WTC11 (cell line): Measurements from ENCODE around the gene KLHL29. TPM values are rescaled to one million over a fixed set of nuclear protein-coding genes. Genes with fewer than 3 reads are reported as not detected.

ENCODE experiments used
- ATAC-seq: fragments of 200-7000 bp; cut with Tn5 transposase; 2 replicates; pipeline ENCODE4 v1.10.0; 2021; ENCODE audit warnings: mild to moderate bottlenecking, moderate library complexity
- CTCF ChIA-PET: fragments of 300-600 bp; sonication (Branson Sonifier 250); formaldehyde crosslinking; loops from one replicate; lab custom pipeline; 2021; ENCODE audit warnings: antibody characterized with exemption; lab: Charles Lee
- POLR2A ChIA-PET: fragments of 350-600 bp; sonication (Branson Sonifier 250); formaldehyde crosslinking; loops from one replicate; lab custom pipeline; 2021; ENCODE audit warnings: antibody characterized with exemption; lab: Charles Lee
- DNase-seq: peaks from one replicate; pipeline ENCODE4 v3.0.0; 2021; ENCODE audit warnings: low spot score
- H3K27ac Mint-ChIP-seq: 2 replicates; pipeline ENCODE4 v1.8.0; 2021; ENCODE audit warnings: mixed read lengths
- H3K27me3 Mint-ChIP-seq: 2 replicates; pipeline ENCODE4 v1.8.0; 2021; ENCODE audit warnings: low read depth, mild to moderate bottlenecking, moderate library complexity, mixed read lengths
- H3K36me3 Mint-ChIP-seq: 2 replicates; pipeline ENCODE4 v1.8.0; 2021; ENCODE audit warnings: mixed read lengths
- H3K4me1 Mint-ChIP-seq: 2 replicates; pipeline ENCODE4 v1.8.0; 2022; ENCODE audit warnings: mixed read lengths
- H3K4me3 Mint-ChIP-seq: 2 replicates; pipeline ENCODE4 v1.8.0; 2021; ENCODE audit warnings: mild to moderate bottlenecking, moderate library complexity, mixed read lengths
- H3K9me3 Mint-ChIP-seq: 2 replicates; pipeline ENCODE4 v1.8.0; 2021; ENCODE audit warnings: mixed read lengths
- CREB1 ChIP-seq: sonication (generic); formaldehyde crosslinking; IDR thresholded peaks from 2 replicates; pipeline ENCODE4 v1.8.0; 2023; ENCODE audit warnings: mild to moderate bottlenecking, missing genetic modification reagents
- ESRRA ChIP-seq: sonication (generic); formaldehyde crosslinking; IDR thresholded peaks from 2 replicates; pipeline ENCODE4 v1.8.1; 2022; ENCODE audit warnings: mild to moderate bottlenecking, missing genetic modification reagents, borderline replicate concordance
- FOXK1 ChIP-seq: sonication (generic); formaldehyde crosslinking; IDR thresholded peaks from 2 replicates; pipeline ENCODE4 v1.8.0; 2022; ENCODE audit warnings: mild to moderate bottlenecking, moderate library complexity, missing genetic modification reagents
- FOXP1 ChIP-seq: sonication (generic); formaldehyde crosslinking; IDR thresholded peaks from 2 replicates; pipeline ENCODE4 v1.8.0; 2022; ENCODE audit warnings: missing genetic modification reagents, mild to moderate bottlenecking, moderate library complexity, borderline replicate concordance
- GRHL2 ChIP-seq: fragments of 250-450 bp; sonication (Bioruptor Pico); IDR thresholded peaks from 2 replicates; pipeline ENCODE4 v1.8.0; 2022; ENCODE audit warnings: mild to moderate bottlenecking, moderate library complexity; ENCODE audit not compliant: insufficient replicate concordance, severe bottlenecking
- GTF2I ChIP-seq: fragments of 250-450 bp; sonication (Bioruptor Pico); conservative IDR thresholded peaks from 2 replicates; pipeline ENCODE4 v1.4.0; 2021; ENCODE audit warnings: mild to moderate bottlenecking
- HMGA2 ChIP-seq: fragments of 250-450 bp; sonication (Bioruptor Pico); IDR thresholded peaks from 2 replicates; pipeline ENCODE4 v1.4.0; 2021; ENCODE audit warnings: mild to moderate bottlenecking, moderate library complexity
- JAZF1 ChIP-seq: fragments of 250-450 bp; sonication (Bioruptor Pico); IDR thresholded peaks from 2 replicates; pipeline ENCODE4 v1.9.0; 2021; ENCODE audit warnings: moderate library complexity, mild to moderate bottlenecking, inconsistent platforms
- KAT7 ChIP-seq: sonication (generic); formaldehyde crosslinking; IDR thresholded peaks from 2 replicates; pipeline ENCODE4 v1.8.1; 2023; ENCODE audit warnings: missing genetic modification reagents, mild to moderate bottlenecking, borderline replicate concordance
- MXD4 ChIP-seq: fragments of 250-450 bp; sonication (Bioruptor Pico); IDR thresholded peaks from 2 replicates; pipeline ENCODE4 v1.8.0; 2021; ENCODE audit warnings: mild to moderate bottlenecking, moderate library complexity, borderline replicate concordance
- MYBL2 ChIP-seq: sonication (generic); formaldehyde crosslinking; IDR thresholded peaks from 2 replicates; pipeline ENCODE4 v1.8.1; 2023; ENCODE audit warnings: mild to moderate bottlenecking, moderate library complexity, missing genetic modification reagents
- NR2C2 ChIP-seq: sonication (generic); formaldehyde crosslinking; IDR thresholded peaks from 2 replicates; pipeline ENCODE4 v1.8.0; 2022; ENCODE audit warnings: mild to moderate bottlenecking, missing genetic modification reagents
- OVOL2 ChIP-seq: fragments of 250-450 bp; sonication (Bioruptor Pico); IDR thresholded peaks from 2 replicates; pipeline ENCODE4 v1.9.0; 2021; ENCODE audit warnings: mild to moderate bottlenecking, borderline replicate concordance
- RORB ChIP-seq: fragments of 250-450 bp; sonication (Bioruptor Pico); IDR thresholded peaks from 2 replicates; pipeline ENCODE4 v1.9.0; 2021; ENCODE audit warnings: mild to moderate bottlenecking
- SMAD3 ChIP-seq: sonication (generic); formaldehyde crosslinking; IDR thresholded peaks from 2 replicates; pipeline ENCODE4 v1.8.0; 2022; ENCODE audit warnings: missing genetic modification reagents, mild to moderate bottlenecking, borderline replicate concordance
- ZNF232 ChIP-seq: sonication (generic); formaldehyde crosslinking; IDR thresholded peaks from 2 replicates; pipeline ENCODE4 v1.8.0; 2022; ENCODE audit warnings: mild to moderate bottlenecking, missing genetic modification reagents
- ZNF416 ChIP-seq: fragments of 250-450 bp; sonication (Bioruptor Pico); IDR thresholded peaks from 2 replicates; pipeline ENCODE4 v1.9.0; 2021; ENCODE audit warnings: mild to moderate bottlenecking, inconsistent platforms
- ZNF423 ChIP-seq: fragments of 250-450 bp; sonication (Bioruptor Pico); IDR thresholded peaks from 2 replicates; pipeline ENCODE4 v2.1.2; 2022; ENCODE audit warnings: mild to moderate bottlenecking, moderate library complexity
- ZNF671 ChIP-seq: fragments of 250-450 bp; sonication (Bioruptor Pico); IDR thresholded peaks from 2 replicates; pipeline ENCODE4 v1.8.0; 2021; ENCODE audit warnings: mild to moderate bottlenecking
- total RNA-seq: library from RNA; stranded (reverse); gene quantifications from 3 replicates; pipeline ENCODE4 v1.2.3, GENCODE V29; 2021
- TF ChIP-seq, protein P1 (sequence below): sonication (generic); formaldehyde crosslinking; IDR thresholded peaks from 2 replicates; pipeline ENCODE4 v1.8.1; 2022; ENCODE audit warnings: low read depth, missing genetic modification reagents, borderline replicate concordance
- TF ChIP-seq, protein P2 (sequence below): sonication (generic); formaldehyde crosslinking; IDR thresholded peaks from 2 replicates; pipeline ENCODE4 v1.8.1; 2022; ENCODE audit warnings: missing genetic modification reagents, borderline replicate concordance
- TF ChIP-seq, protein P3 (sequence below): sonication (generic); formaldehyde crosslinking; IDR thresholded peaks from 2 replicates; pipeline ENCODE4 v1.8.0; 2022; ENCODE audit warnings: mild to moderate bottlenecking, missing genetic modification reagents
- TF ChIP-seq, protein P4 (sequence below): sonication (generic); formaldehyde crosslinking; IDR thresholded peaks from 2 replicates; pipeline ENCODE4 v1.8.1; 2023; ENCODE audit warnings: mild to moderate bottlenecking, missing genetic modification reagents, moderate library complexity
- TF ChIP-seq, protein P5 (sequence below): sonication (generic); formaldehyde crosslinking; IDR thresholded peaks from 2 replicates; pipeline ENCODE4 v1.8.1; 2023; ENCODE audit warnings: mild to moderate bottlenecking, missing genetic modification reagents, moderate library complexity

Gene KLHL29
- total RNA-seq, 1 experiment from 2014 or later, result 7.1 TPM

DNA sequence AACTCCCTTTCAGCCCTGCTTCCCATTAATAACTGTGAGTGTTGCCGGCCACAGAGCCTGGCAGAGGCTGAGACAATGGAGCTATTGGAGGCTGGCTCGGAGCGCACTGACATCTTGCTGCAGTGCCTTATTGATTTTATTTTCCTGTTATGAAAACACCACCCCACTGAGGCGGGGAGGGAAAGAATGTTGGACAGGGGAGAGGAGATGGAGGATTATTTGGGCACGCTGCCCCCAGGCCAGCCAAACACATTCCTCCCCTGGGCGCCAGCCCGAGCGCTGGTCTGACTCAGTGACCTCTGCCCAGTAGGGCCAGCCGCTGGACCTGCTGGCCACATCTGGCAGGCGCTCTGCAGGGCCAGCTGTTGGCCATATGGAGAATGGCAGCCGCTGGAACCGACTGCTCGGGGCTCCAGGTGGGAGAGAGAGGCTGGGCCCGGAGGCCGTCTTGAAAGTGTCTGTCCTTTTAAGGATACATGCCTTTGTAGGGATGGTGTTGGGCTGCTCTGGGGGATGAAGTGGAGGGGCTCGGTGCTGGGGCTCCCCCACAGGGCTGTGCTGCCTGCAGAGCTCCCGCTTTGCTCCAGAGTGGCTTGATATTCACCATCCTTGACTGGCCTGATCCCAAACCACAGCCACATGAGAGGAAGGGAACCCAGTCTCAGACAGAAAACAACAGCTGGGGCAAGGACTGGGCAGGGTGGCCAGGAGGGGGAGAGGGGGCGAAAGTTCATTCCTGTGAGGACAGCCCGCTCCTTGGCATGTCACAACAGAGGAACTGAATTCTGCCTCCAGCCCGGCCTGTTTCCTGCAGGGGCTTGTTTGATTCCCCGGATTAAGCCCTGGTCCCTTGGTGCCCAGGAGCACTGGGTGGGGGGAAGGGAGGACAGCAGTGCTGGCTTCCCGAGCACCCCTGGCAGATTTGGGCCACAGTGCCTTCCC is 179.0 kb downstream of the KLHL29 start:
- ATAC-seq, result peak; percentile 32
- Mint-ChIP-seq H3K4me3 (no peak overlapping the region), H3K36me3 (no peaks in the 10 kb centered on the region), H3K27me3 (no peaks in the 10 kb centered on the region), H3K9me3 (no peaks in the 10 kb centered on the region), H3K4me1 (peaks cover 10% of the 10 kb centered on the region), H3K27ac (peak overlapping the region; percentile 41; the same call in 1 of the 2 replicates)
- peak; percentile 36 for DNase-seq
- ChIA-PET POLR2A (no interaction called here), CTCF (interaction anchor here (0.6 to 1.5 kb wide), 5 partner anchors 31 to 87 kb away, joined by 3 to 4 read pairs (median 3); no protein-coding TSS in a partner anchor)
- TF ChIP-seq, protein P1, sequence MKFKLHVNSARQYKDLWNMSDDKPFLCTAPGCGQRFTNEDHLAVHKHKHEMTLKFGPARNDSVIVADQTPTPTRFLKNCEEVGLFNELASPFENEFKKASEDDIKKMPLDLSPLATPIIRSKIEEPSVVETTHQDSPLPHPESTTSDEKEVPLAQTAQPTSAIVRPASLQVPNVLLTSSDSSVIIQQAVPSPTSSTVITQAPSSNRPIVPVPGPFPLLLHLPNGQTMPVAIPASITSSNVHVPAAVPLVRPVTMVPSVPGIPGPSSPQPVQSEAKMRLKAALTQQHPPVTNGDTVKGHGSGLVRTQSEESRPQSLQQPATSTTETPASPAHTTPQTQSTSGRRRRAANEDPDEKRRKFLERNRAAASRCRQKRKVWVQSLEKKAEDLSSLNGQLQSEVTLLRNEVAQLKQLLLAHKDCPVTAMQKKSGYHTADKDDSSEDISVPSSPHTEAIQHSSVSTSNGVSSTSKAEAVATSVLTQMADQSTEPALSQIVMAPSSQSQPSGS, result no peak
- no peak for TF ChIP-seq SMAD3
- TF ChIP-seq ESRRA (CRISPR knock-in tag), result no peak
- no peak for TF ChIP-seq JAZF1 (CRISPR knock-in tag)
- TF ChIP-seq ZNF232 (CRISPR knock-in tag), result no peak
- TF ChIP-seq, protein P2, sequence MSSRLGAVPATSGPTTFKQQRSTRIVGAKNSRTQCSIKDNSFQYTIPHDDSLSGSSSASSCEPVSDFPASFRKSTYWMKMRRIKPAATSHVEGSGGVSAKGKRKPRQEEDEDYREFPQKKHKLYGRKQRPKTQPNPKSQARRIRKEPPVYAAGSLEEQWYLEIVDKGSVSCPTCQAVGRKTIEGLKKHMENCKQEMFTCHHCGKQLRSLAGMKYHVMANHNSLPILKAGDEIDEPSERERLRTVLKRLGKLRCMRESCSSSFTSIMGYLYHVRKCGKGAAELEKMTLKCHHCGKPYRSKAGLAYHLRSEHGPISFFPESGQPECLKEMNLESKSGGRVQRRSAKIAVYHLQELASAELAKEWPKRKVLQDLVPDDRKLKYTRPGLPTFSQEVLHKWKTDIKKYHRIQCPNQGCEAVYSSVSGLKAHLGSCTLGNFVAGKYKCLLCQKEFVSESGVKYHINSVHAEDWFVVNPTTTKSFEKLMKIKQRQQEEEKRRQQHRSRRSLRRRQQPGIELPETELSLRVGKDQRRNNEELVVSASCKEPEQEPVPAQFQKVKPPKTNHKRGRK (CRISPR knock-in tag), result no peak
- TF ChIP-seq, protein P3, sequence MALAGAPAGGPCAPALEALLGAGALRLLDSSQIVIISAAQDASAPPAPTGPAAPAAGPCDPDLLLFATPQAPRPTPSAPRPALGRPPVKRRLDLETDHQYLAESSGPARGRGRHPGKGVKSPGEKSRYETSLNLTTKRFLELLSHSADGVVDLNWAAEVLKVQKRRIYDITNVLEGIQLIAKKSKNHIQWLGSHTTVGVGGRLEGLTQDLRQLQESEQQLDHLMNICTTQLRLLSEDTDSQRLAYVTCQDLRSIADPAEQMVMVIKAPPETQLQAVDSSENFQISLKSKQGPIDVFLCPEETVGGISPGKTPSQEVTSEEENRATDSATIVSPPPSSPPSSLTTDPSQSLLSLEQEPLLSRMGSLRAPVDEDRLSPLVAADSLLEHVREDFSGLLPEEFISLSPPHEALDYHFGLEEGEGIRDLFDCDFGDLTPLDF (CRISPR knock-in tag), result no peak
- TF ChIP-seq CREB1 (CRISPR knock-in tag), result no peak
- TF ChIP-seq ZNF423 (CRISPR knock-in tag), result no peak
- no peak for TF ChIP-seq NR2C2 (CRISPR knock-in tag)
- TF ChIP-seq OVOL2, result no peak
- no peak for TF ChIP-seq ZNF671 (CRISPR knock-in tag)
- TF ChIP-seq MXD4 (CRISPR knock-in tag), result no peak
- no peak for TF ChIP-seq KAT7 (CRISPR knock-in tag)
- TF ChIP-seq, protein P4, sequence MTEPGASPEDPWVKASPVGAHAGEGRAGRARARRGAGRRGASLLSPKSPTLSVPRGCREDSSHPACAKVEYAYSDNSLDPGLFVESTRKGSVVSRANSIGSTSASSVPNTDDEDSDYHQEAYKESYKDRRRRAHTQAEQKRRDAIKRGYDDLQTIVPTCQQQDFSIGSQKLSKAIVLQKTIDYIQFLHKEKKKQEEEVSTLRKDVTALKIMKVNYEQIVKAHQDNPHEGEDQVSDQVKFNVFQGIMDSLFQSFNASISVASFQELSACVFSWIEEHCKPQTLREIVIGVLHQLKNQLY, result no peak

DNA sequence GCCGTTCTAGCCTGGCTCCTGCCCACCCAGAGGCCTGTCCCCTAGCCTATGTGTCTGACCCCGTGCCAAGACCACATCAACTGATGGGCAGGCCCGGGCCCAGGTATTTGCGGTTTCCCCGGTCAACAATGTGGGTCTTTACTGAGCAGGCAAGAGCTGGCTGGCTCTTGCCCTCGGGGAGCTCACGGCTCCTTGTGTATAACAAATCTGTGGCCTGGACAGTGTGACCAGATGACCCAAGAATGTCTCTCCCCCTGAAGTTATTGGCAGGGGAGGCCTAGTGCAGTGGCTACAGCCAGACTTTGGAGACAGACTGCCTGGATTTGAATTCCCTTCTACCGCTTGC is 179.6 kb downstream of the KLHL29 start:
- H3K27ac Mint-ChIP-seq, result peak overlapping the region; percentile 63; the same call in 1 of the 2 replicates
- no peak for TF ChIP-seq ZNF416 (CRISPR knock-in tag)
- TF ChIP-seq HMGA2 (CRISPR knock-in tag), result no peak
- no peak for TF ChIP-seq RORB (CRISPR knock-in tag)
- TF ChIP-seq GRHL2 (CRISPR knock-in tag), result no peak
- no peak for TF ChIP-seq GTF2I (CRISPR knock-in tag)
- TF ChIP-seq, protein P5, sequence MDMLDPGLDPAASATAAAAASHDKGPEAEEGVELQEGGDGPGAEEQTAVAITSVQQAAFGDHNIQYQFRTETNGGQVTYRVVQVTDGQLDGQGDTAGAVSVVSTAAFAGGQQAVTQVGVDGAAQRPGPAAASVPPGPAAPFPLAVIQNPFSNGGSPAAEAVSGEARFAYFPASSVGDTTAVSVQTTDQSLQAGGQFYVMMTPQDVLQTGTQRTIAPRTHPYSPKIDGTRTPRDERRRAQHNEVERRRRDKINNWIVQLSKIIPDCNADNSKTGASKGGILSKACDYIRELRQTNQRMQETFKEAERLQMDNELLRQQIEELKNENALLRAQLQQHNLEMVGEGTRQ (CRISPR knock-in tag), result no peak
- TF ChIP-seq FOXK1, result no peak
- no peak for TF ChIP-seq FOXP1
- TF ChIP-seq, protein P1, result no peak
- no peak for TF ChIP-seq MYBL2 (CRISPR knock-in tag)
- TF ChIP-seq, protein P3 (CRISPR knock-in tag), result no peak
- ATAC-seq, result no peak
- H3K36me3 Mint-ChIP-seq, result no peaks in the 10 kb centered on the region
- H3K4me3 Mint-ChIP-seq, result no peak overlapping the region
- H3K4me1 Mint-ChIP-seq, result peaks cover 10% of the 10 kb centered on the region
- H3K9me3 Mint-ChIP-seq, result no peaks in the 10 kb centered on the region
- POLR2A ChIA-PET, result no interaction called here
- CTCF ChIA-PET, result interaction anchor here (0.7 to 1.5 kb wide), 4 partner anchors 31 to 88 kb away, joined by 3 to 4 read pairs (median 3); no protein-coding TSS in a partner anchor
- H3K27me3 Mint-ChIP-seq, result no peaks in the 10 kb centered on the region
- no peak for DNase-seq
